Measurements from ENCODE around the gene TPRN.

TPRN gene

DNA sequence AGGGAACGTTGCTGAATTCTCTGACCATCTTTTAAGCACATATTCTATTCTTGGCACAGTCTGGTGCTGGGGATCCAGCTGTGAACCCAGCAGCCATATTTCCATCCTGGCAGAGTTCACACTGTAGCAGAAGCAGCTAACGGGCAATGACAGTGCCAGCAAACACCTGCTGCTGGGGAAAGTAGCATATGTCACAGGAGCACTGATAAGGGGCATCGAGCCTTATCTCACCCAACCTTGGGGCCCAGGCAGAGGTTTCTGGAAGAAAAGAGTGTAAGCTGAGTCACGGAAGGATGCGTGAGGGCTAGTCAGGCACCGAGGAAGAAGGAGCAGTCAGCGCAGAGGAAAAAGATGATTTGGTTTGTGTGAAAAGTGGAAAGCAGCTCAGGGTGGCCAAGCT, 6.1 kb upstream of the TPRN start:
- DNase-seq: no peak

DNA sequence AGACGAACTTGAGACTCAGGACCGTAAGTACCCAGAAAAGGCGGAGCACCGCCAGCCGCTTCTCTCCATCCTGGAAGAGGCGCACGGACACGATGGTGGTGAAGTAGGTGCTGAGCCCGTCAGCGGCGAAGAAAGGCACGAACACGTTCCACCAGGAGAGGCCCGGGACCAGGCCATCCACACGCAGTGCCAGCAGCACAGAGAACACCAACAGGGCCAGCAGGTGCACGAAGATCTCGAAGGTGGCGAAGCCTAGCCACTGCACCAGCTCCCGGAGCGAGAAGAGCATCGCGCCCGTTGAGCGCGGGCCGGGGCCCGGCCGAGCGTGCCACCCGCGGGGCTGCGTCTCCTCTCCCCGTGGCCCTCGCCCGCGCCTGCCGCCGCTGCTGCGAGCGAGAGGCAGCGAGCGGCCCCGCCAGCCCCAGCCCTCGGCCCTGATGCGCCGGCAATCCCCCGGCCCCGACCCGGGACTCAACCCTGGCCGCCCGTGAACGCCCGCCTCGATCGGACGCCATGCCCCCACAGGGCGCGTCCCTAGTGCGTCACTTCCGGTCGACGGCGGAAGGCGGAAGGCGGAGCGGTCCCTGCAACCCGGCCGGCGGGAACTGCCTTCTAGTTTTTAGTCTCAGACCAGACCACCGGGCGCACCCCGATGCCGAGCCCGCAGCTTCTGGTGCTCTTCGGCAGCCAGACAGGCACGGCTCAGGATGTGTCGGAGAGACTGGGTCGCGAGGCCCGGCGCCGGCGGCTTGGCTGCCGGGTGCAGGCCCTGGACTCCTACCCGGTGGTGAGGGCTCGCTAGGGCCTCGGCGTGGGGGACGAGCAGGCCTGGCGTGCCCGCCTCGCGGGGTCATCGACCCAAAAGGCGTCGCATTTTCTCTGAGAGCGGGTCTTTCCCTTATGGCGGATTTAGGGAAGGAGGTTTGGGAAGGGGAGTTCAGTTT, 4.9 kb upstream of the TPRN start, which contains the start of the genes NDOR1 and TMEM203:
Gene NDOR1 (plus strand): TSS at position 575 of the 944 bp plus-strand sequence. CDS start 78 bp downstream, at position 653.
Gene TMEM203 (minus strand): TSS at position 523 of the 944 bp plus-strand sequence. CDS start 234 bp downstream, at position 289.
- DNase-seq: peak; percentile 69

DNA sequence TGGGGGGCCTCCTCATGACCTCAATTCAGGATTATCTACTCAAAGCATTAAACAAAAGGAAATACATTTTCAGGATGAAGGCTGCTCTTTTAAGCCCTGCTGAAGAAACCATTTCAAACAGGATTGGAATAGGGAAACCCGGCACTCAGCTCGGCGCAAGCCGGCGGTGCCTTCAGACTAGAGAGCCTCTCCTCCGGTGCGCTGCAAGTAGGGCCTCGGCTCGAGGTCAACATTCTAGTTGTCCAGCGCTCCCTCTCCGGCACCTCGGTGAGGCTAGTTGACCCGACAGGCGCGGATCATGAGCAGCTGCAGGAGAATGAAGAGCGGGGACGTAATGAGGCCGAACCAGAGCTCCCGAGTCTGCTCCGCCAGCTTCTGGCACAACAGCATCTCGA, 4.2 kb upstream of the TPRN start:
- no peak for DNase-seq

DNA sequence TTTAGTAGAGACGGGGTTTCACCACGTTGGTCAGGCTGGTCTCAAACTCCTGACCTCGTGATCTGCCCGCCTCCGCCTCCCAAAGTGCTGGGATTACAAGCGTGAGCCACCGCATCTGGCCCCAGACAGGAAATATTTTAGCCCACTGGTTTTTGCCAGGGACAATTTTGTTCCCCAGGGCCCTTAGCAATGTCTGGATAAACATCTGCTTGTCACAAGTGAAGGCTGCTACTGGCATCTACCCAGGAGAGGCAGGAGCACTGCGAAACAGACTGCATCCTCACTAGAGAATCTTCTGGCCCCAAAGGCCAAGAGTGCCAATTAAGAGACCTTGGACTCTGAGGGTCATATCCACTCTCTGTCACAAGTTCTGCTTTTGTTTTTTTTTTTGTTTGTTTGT, 2.4 kb upstream of the TPRN start:
- DNase-seq: no peak

DNA sequence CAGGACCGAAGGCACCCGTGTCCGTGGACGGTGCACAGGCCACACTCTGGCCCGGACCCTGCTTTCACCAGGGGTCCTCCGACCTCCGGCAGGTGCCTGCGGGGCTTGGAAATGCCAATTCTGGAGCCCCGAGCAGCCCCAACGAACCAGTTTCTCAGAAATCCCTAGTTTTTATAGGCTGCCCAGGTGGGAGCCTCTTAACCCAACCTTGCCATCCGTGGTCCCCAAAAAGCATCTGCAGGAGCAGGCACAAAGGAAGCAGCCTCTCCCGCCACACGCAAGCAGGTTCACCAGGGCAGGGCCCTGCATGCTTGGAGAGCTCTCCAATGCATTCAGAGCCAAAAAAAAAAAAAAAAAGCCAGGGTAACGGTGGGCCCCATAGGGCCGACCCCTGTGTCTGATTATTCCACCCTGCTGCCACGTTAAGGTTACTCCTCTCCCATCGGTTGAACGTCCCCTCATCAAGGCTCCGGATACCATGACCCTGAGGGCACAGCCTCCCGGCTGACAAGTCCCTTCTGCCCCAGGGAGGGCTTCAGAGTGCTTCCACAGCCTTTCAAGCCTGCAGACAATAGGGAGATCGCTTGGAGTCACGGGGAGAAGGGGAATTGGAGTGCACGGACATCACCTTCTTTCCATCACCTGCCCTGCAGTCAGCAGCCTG, 796 bp upstream of the TPRN start:
- no peak for DNase-seq

DNA sequence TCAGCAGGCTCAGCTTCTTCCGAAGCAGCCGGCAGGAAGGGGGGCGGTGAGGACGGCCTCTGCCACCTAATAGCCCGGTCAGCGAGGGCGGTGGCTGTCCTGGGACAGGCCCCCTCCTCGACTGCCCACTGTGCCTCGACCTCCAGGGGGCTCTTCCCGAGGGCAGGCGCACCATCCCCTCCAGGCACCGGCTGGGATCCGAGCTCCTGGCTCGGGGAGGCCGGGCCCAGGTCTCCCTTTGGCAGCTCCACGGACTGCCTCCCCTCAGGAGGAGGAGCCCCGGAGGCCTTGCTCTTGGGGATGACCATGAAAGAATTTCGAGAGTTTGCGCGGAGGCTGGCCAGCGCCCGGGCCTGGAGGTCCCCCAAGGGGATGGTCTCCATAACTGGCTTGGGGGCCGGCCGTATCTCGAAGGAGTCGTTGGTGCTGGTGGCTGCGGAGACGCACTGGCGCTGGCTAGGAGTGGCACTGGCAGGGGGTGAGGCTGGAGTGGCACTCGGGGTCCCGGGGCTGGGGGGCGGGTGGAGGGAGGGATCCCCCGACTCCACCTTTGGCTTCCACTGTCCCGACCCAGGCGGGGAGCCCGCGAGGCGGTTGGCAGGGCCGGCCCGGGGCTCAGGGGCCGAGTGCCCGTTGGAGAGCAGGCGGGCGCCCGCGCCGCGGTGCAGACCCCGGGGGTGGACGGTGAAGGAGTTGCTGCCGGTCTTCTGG, 975 bp downstream of the TPRN start:
- DNase-seq: no peak

DNA sequence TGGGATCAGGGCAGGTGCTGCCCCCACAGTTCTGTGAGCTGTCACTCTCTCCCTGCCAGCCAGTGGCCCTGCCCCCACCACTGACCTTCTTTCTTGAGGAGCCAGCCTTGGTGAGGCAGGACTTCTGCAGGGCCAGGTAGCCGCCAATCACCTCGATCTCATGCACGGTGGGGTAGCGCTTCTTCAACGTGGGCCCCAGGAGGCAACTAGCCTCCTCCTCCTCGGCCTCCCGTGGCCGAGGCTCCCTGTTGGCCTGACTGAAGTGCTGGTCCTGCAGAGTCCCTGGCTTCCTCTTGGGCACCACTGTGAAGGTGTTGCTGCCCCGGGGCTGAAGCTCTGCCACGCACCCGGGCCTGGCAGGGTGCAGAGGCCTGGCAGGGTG, 1.6 kb downstream of the TPRN start:
- DNase-seq: no peak

DNA sequence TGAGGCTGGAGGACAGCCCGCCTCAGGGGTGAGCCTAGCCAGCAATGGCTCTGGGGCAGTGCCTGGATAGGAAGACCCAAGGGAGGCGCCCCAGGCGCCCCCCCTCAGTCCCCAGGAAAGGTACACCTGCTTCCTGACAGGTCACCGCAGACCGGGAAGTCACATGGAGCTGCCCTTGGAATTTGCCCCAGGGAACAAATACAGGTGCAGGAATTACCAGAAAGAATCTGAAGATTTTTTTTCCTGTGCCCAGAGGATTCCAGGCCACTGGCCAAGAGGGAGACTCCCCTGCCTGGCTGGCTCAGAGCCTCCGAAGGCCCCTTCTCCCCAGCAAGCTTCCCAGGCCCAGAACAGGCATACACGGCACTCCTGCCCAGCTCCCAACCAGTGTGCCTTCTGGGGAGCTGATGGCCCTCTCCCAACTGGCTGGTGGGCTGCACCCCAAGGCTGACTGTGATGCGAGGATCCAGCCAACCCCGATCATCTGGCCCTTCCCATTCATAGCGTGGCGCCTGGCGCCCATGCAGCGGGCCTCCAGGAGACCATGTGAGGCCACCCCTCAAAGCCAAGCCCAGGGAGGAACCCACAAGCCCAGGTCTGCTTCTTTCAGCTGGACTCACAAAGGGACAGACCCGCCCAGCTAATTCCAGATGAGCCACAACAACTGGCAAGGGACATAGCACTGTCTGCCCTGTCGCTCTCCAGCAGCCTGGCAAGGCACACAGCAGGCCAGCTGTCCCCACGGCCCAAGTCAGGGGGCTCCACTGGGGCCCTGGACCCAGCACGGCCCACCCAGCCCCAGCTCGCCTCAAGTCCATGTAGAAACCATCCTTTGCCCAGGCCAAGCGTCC, 2.3 kb downstream of the TPRN start:
- no peak for DNase-seq

DNA sequence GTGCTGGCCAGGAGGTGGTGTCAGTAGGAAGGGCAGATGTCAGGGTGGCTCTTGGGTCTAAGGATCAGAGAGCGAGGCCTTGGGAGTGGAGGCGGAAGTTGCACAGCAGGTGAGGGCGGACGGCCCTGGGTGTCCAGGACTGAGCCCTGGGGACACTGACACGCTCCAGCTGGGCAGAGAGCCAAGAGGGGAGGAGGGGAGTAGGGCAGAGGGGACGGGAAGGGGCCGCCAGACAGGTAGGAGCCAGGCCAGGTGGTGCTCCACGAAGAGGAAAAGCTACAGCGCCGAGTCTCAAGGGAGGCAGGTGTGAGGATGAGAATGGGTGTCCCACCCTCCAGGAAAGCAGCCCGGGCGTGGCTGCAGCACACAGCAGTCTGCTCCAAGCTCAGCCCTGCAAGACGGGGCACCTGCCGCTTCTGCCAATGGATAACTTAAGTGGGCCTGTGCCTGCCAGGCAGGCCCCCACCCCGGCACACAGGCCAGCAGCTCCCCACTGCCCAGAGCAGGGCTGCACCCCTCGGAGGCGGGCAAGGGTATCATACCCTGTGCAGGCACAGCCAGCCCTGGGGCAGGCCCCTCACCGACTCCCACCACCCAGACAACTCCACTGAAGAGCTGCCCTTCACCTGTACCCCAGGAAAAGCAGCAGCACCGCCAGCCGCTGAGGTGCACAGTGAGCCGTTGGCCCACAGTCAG, 4.9 kb downstream of the TPRN start:
- DNase-seq: peak; percentile 86

DNA sequence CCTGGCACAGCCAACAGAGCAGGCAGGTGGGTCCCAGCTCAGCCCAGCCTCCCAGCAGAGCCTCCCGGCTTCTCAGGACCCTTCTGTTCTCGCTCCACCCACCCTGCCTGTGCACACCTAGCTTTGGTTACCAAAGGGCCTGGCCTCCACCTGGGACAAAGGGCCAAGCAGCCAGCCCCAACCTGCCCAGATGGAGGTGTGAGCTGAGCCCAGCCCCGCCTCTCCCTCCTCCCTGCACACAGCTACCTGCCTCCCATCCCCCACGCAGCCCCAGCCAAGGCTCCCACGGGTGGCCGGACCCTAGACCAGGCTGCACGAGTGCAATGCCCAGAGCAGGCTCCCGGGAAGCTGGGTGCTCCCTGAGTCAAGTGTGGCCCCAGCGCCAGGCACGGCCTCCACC, 5.6 kb downstream of the TPRN start:
- DNase-seq: peak; percentile 88

DNA sequence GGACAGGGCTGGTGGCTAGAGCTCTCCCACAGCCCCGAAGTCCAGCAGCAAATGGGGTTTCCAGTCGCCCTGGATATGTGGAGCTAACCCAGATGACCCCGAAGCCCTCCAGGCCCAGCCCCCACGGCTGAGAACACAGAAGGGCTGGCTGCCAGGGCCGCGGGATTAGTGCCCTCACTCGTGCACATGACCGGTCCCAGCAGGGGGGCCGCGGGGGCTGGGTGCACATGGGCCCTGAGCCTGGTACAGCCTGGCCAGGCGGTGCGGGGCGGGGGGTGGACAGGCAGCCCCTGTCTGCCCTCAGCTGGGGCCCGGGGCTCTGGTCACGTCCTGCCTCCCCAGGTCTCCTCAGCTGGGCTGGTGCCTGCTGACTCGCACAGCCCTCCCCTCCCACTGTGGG, 6.2 kb downstream of the TPRN start:
- no peak for DNase-seq

DNA sequence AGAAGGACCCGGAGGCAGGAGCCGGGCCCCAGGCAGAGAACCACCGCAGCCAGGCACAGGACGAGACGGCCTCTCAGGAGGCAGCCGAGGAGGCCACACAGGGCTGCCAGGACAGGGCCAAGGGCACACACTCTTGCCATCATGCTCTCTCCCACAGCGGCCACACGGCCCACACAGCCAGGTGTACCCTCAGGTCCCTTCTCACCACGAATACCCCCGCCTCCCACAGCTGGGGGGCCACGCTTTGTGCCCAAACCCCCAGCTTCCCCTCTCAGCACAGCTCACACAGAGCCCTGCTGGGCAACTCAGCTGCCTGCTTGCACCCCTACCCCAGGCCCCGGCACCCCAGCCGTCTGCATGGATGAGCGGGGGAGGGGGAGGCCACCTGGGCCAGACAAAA, 6.8 kb downstream of the TPRN start:
- DNase-seq: no peak

DNA sequence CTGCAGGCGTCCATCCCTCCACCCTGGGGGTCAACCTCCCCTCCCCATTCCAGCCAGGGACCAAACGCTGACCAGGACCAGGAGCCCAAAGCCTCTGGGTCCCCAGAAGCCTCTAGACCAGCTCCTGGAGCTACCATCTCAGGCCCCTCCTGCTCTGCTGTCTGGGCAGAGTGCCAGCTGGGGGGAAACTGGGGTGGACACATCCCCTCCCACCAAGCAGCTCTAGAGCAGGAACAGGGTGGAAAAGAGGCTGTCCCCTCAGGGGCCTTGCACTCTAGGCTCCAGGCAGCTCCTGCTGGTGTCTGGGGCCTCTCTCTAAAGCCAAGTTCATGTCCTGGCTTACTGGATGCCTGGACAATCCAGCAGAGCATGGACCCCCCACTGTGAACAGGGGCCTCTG, 7.7 kb downstream of the TPRN start:
- no peak for DNase-seq

DNA sequence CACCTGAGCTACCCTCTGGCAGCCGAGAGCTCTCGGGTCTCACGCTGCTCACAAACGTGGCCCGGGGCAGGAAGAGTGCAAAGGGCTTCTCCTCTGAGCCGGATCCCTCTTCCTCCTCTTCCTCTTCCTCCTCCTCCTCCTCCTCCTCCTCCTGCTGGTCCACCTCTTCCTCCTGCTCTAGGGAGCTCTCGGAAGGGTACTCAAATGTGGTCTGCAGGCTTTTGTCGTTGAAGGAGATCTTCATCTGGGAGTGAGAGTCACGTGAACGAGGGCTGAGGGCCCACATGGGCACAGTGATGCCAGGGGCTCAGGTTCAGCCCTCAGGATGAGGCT, 8.1 kb downstream of the TPRN start:
- DNase-seq: no peak

DNA sequence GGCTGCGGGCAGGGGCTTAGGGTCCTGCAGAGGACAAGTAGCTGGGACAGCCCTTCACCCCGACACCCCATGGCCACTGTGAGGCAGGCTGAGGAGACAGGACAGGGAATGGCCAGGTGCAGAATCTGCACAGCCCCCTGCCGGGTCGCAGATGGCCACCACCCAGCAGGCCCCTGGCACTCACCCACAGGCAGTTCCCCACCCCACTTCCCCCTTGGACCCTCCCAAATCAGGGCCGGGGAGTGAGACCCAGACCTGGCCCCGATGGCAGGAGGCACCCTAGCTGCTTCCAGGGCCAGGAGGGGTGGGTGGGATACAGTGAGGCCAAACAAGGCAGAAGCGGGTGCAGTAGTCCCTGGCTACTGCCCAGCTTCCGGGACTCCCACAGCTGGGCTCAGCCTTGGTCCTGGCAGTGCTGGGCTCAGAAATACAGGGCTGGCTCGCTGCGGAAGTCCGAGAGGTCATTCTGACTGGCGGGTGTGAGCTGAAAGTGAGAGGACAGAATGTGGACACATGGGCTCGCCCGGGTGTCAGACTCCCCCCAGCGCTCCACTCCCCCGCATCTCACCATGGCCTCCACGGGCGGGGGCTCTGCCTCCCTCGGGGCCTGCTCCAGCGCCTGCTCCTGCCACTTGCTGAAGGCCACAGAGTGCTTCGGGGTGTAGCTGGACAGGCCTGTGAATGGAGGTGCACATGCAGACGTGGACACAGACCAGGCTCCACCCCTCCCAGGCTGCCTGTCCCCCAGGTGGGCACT, 8.7 kb downstream of the TPRN start:
- no peak for DNase-seq

DNA sequence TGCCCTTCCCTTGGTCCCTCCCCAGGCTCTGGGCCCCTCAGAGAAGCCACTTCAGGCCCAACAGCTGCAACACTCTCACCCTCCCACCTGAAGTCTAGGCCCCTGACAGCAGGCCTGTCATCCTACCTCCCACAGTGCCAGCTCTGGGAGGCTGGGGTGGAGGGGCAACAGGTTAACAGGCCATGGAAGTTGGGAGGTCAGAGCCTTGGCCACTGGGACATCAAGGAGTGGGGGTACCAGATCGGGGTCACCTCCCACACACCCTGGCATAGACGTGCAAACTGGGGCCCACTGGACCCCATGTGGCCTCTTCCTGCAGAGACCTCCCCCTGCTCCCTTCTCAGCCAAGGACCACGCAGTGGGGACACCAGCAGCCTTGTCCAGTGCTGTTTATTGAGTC, 9.3 kb downstream of the TPRN start:
- DNase-seq: no peak

DNA sequence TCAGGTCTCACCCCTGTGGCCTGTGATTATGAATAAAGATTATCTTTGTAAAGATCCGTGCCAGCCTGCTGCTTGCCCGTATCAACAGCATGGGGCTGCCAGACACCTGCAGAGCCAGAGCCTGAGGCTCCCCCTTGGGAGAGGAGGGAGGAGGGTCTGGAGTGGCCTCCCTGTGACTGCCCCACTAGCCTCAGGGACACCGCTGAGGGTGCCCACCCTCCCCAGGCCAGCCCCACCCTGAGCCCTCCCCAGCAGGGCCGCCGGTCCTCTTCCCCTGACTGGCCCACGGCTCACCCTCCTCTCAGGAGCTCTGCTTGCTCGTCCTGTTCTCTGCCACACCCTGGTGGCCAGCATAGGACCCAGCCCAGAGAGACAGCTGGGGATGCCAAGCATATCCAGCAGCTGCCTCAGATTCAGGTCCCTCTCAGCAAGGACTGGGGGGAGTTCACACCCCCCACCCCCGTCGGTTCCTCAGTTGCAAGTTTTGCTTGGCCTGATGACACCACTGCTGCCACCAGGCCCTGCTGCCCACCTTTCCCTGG, 10.2 kb downstream of the TPRN start:
- DNase-seq: no peak

DNA sequence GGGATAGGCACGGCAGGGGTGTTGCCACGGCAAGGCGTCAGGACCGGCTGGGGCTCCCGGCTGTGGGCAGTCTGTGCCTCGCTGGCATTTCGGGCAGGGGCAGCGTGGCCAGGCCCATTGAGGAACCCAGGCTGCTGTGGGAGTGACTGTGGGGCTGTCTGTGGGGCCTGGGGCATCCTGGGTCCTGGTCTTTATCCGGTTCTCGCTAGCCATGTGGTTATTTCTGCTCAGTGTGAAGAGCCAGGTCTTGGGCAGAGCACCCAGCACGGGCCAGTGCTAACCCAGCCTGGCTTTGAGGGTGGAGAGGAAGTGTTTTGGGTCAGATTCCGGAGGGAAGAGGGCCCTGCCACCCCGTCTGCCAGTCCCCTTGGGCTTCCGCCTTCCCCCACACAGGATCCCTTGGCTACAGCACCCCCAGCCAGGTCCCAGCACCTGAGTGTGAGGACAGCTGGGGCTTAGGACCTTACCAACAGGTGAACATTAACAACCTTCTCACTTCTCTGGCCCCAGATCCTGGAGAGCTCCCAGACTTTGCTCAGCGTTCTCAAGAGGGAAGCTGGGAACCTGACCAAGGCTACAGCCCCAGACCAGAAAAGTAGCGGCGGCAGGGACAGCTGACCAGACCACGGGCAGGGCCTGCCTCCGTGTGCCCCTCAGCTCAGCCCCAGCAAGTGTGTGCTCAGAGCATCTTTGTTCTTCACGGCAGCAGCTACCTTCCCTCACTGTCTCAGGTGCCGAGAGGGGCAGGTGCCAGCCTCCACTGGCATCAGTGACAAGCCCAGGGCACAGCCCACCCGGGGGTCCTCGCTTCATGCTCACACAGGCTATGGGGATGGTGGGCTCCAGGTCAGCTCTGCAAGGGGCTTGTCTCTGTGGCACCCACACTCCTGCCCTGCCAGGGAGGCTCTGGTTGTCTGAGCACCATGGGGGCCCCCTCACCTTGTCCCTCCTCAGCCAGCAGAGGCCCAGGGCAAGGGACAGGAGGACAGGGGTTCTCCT, 10.9 kb downstream of the TPRN start:
- DNase-seq: no peak

DNA sequence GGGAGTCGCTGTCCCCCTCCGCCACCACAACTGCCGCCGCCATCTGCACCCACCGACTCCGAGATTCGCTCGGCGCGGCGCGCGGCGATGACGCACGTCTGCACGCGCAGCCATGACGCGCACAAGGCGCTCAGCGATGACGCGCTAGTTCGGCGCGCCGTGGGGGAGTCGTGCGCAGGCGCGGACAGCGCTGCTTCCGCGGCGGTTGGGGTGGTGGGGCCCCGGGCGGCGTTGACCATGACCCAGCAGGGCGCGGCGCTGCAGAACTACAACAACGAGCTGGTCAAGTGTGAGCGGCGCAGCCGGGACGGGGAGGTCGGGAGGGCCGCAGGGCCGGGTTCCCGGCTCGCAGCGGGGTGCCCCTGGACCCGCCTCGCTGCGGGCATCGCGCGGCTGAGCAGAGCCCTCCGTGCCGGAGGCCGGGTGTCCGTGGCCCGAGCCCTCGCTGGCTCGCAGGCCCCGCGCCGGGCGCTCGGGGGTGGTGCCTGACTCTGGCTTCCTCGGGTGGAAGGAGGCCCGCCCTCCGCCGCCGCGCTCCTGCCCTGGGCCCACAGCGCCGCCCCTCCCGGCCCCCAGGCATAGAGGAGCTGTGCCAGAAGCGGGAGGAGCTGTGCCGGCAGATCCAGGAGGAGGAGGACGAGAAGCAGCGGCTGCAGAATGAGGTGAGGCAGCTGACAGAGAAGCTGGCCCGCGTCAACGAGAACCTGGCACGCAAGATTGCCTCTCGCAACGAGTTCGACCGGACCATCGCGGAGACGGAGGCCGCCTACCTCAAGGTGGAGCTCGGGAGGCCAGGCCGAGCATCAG, 11.8 kb downstream of the TPRN start, which contains the start of the genes ANAPC2 and SSNA1:
Gene ANAPC2 (minus strand): TSS at position 71 of the 807 bp plus-strand sequence. CDS start 28 bp downstream, at position 43.
Gene SSNA1 (plus strand): TSS at position 187 of the 807 bp plus-strand sequence. CDS start 51 bp downstream, at position 238.
- peak; percentile 74 for DNase-seq
